Adipose tissue (tissue), 3 donors: Measurements from ENCODE around the gene DCC. TPM values are rescaled to one million over a fixed set of nuclear protein-coding genes. Genes with fewer than 3 reads are reported as not detected.

Experiments
- H3K27ac ChIP-seq: one replicate; pipeline ENCODE4 v1.5.1; 2013; ENCODE audit warnings: low read depth, low read length
- WGBS, 3 donors: extraction: QIAGEN DNeasy Blood & Tissue Kit; methylation state at CpG; one replicate each; pipeline ENCODE4 v1.1.7; 2013; 5-methylcytosine and 5-hydroxymethylcytosine counted together
- polyA plus RNA-seq, 3 donors: library from polyadenylated mRNA; stranded (reverse); fragments of 200-250 nt; gene quantifications; one replicate each; pipeline ENCODE4 v1.2.3, GENCODE V29; 2013
- donor health status: healthy with polysubstance abuse.
- donor health status: Bipolar disorder and iron deficiency.
- donor health status: healthy.

DCC gene
- polyA plus RNA-seq, 3 donors, result 0.01 to 0.13 TPM; not detected in 1

DNA sequence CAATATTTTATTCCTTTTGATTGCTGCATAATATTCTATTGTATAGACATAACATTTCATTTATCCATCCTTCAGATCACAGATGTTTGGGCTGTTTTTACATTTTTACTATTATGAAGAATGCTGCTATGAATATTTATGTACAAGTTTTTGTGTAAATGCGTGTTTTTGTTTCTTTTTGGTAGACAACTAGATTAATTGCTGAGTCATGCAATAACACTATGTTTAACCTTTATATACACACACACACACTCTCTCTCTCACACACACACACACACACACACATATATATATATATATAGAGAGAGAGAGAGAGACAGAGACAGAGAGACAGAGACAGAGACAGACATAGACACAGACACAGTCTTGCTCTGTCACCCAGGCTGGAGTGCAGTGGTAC is 926.9 kb downstream of the DCC start:
- whole genome bisulfite sequencing, 3 donors, result 87 to 92% (median 92%) methylated on average over 1 of the region's 1 CpG
- no peak overlapping the region for H3K27ac ChIP-seq

DNA sequence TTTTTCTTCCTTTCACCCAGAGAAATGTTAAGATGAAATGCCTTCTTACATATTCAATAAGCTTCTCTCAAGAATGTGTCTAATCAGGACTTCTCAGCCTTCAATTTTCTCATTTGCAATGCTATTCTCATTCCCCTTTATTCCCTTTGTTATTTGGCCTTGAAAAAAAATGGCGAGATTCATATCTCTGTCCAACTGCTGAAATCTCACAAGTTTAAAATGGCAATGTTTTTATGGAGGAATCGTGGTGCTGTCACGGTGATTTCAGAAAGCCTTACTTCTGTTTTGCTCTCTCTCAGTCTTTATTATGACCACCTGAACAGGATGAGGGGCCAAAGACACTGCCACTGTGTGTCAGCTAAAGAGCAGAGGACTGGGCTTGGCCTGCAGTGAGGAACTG is 928.5 kb downstream of the DCC start:
- WGBS, 3 donors, result 52 to 73% (median 70%) methylated on average over 3 of the region's 3 CpGs
- no peak overlapping the region for H3K27ac ChIP-seq

DNA sequence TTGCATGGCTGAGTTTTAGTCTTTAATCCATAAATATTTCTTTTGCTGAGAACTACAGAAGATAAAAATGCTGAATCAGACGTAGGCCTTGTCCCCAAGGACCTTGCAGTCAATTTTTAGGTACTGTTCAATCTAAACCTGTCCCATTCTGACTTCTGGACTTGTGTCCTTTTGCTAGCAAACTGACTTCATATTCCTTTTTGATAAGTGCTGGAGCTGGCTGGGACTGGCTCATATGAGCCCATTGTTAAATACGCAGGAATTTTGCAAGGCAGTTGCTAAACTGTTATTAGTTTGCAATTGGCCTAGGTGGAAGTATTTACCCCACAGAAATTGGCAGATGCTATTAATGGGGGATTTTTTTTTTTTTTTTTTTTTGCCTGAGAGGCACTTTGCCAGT is 941.4 kb downstream of the DCC start:
- WGBS, 3 donors, result 67 to 79% (median 75%) methylated on average over 2 of the region's 2 CpGs
- no peak overlapping the region for H3K27ac ChIP-seq

DNA sequence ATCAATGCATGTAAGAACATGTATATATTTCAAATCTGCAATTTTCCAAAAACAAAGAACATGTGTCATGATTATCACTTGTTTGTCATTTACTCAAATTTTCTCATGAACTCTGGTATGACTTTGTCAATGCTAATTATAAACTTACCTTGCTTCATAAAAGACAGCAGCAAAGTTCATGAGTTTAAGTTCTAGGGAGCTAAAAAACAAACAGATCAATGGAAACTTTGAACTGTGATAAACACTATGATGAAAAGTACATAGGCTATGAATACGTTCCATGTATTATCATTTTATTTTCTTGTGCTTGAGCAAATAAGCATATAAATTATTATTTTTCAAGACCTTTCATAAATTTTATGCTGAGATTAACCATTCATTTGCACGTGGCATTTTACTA is 943.7 kb downstream of the DCC start:
- no peak overlapping the region for H3K27ac ChIP-seq
- WGBS, 3 donors, result 57 to 74% (median 69%) methylated on average over 2 of the region's 2 CpGs

DNA sequence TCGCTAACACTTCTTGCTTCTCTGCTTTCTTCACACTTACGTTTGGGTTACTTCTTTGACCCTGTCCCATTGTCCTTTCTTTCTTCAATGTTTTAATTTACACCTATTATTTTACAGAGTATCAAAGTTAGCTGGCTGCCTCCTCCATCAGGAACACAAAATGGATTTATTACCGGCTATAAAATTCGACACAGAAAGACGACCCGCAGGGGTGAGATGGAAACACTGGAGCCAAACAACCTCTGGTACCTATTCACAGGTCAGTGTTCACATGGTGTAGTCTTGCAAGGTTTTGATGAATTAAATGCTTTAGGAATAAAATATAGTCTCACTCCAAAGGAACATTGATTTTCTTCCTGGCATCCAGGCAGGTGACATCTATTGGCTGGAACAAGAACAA is 965.5 kb downstream of the DCC start:
- H3K27ac ChIP-seq, result no peak overlapping the region
- WGBS, 3 donors, result 65 to 83% (median 83%) methylated on average over 6 of the region's 6 CpGs

DNA sequence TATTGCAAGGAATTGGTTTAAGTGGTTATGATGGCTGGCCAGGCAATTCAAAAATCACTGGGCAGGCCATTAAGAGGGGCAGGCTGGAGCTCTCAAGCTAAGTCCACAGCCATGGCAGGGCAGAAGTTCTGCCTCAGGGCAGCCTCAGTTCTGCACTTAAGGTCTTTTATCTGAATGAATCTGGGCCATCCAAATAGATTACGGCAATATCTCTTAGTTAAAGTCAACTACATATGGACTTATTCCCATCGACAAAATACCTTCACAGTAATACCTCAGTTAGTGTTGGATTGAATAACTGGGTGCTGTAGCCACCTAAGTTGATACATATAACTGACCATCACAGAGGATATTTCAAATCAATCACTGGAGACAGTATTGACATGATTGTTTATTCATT is 979.6 kb downstream of the DCC start:
- WGBS, 3 donors, result 74 to 90% (median 88%) methylated on average over 2 of the region's 2 CpGs
- no peak overlapping the region for H3K27ac ChIP-seq

DNA sequence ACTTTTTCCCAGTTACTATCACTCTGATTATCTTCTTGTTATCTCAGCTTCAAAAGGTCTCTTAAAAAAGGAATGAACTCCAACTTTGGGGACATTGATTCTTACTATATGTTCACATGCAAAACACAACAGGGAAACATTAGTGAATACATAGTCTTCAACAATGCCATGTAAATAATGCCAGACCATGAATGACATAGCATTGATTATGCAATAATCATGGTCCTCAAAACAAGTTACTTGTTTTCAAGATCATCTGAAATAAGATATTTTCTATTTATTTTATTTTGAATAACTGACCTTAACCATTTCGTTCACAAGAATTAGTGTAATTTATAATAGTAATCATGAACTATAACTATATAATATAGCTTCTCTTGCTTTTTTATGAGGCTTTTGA is 982.2 kb downstream of the DCC start:
- WGBS, 3 donors, result 58 to 76% (median 62%) methylated on average over 1 of the region's 1 CpG
- H3K27ac ChIP-seq, result no peak overlapping the region

DNA sequence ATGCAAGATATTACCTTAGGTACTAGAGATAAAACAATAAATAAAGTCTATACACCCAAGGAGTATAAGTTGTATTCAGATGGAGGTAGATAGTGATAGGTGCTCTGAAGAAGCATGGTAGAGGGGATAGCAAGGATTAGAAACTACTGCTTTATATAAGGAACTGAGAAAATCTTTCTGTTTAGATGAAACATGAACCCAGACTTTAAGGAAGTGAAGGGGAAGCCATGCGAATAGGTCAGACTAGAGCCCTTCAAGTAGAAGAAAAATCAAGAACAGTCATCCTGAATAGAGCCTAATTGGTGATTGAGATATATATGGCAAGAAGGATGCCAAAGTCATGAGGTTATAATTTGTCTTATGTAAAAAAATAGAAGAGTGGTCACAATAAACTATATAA is 984.4 kb downstream of the DCC start:
- 57 to 83% (median 75%) methylated on average over 1 of the region's 1 CpG for WGBS, 3 donors

DNA sequence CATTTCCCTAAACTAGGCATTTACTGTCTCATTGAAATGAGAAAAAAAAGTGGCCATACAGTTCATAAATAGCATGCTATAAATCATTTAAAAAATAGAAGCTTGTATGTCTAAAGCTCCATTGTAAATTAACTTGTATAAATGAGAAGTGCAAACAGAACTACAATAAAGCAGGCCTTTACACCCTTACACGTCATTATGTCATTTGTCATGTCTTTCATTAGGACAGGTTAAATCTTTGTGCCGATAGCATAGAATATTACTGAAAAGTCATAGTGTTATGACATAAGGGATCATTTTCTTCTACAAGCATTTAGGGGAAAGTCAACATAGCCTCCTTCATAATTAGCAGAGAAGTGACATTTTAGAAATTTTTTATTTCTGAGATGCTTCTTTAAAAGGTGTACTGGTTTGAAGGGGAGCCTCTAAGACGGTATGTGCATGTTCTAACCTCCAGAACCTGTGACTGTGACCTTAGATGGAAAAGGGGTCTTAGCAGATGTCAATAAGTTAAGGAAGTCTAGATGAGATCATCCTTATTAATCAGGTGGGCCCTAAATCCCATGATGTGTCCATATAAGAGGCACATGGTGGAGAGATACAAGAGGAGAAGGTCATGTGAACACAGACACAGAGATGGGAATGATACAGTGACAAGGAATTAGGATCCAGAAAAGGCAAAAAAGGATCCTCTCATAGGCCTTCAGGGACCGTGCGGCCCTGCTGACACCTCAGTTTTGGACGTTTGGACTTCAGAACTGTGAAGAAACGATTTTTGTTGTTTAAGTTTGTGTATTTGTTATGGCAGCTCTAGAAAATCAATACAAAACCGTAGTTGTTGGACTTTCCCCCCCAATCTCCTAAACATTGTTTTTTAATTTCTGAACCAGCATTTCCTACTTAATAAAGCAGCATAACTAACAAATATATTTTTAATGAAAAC is 1020.8 kb downstream of the DCC start:
- 47 to 81% (median 77%) methylated on average over 8 of the region's 8 CpGs for WGBS, 3 donors

More for the DNA sequence above, 984.4 kb downstream of the DCC start:
- no peak overlapping the region for H3K27ac ChIP-seq

DNA sequence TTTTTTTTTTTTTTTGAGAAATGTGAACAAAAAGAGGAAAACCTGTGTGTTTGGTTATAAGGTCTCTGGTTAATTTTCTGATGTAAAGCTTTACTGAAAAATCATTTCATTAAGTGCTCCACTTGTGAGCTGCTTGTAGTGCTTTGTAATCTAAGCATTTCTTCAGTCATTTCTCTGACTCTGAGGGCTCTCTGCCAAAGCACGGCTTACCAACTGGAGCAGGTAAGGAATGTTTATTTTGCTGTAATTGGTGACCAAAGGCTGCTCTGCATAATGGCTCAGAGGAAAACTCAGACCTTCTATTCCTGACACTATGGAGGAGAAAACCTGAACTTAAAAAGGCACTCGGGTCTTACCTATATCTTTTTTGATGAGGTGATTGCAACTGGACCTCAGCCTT is 1035.6 kb downstream of the DCC start:
- H3K27ac ChIP-seq, result no peak overlapping the region
- WGBS, 3 donors, result 36 to 79% (median 74%) methylated on average over 2 of the region's 2 CpGs

More for the DNA sequence above, 1020.8 kb downstream of the DCC start:
- H3K27ac ChIP-seq, result no peak overlapping the region

DNA sequence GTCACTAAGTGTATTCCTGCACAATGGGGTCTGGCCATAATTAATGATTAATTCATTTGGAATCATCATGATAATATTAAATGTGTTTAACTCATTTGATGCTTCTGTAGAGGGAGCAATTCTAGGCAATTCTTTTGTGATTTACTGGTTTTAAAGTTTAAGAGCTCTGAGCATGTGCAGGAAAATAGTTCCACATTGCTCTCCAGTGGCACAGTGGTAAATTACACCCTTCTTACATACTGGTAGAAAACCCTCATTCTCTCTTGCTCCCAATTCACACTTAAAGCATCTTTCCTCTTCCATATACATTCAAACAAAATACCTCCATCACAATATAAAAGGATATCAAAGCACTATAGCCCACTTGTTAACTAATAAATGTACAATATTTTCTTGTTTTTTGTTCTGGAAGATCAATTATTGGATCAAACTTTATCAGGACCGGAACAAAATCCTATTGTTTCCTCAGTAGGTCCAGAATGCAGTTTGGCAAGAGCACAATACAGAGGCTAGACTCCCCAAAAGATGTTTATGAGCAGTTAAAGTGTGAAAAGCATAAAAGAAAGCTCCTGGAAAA is 1040.2 kb downstream of the DCC start:
- H3K27ac ChIP-seq, result no peak overlapping the region
- 84 to 95% (median 92%) methylated on average over 1 of the region's 1 CpG for WGBS, 3 donors

DNA sequence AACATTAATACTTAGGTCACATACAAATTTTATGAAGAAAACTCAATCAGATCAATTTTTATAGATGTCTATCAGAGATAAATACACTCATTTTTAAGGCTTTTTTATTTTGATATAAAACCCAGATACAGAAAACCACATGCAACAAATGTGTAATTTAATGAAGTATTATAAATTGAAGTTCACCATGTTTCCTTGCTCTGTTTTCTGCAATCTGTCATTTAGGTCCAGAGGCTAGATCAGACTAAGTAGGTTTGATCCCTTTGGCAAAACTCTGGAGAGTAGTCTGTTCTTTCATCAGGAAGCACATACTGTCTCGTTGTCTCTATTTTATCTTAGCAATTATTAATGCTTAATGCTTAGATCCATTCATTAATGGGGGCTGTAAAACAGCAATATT is 1042.9 kb downstream of the DCC start:
- H3K27ac ChIP-seq, result no peak overlapping the region
- 42 to 53% (median 45%) methylated on average over 1 of the region's 1 CpG for WGBS, 3 donors

DNA sequence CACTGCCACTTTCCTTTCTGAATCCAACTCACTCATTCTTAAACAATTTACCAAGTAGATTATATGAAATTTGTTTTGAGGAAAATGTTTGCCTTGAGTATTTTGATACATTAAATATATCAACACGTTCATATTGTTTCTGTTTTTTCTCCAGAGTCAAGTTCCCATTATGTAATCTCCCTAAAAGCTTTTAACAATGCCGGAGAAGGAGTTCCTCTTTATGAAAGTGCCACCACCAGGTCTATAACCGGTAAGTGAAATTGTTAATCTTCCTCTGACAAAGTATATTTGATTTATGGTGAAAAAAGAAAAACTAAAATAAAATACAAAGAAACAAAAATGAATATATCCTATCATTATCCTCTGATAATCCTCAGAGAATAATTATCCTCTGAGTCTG is 1045.9 kb downstream of the DCC start:
- WGBS, 3 donors, result 35 to 65% (median 45%) methylated on average over 3 of the region's 3 CpGs

DNA sequence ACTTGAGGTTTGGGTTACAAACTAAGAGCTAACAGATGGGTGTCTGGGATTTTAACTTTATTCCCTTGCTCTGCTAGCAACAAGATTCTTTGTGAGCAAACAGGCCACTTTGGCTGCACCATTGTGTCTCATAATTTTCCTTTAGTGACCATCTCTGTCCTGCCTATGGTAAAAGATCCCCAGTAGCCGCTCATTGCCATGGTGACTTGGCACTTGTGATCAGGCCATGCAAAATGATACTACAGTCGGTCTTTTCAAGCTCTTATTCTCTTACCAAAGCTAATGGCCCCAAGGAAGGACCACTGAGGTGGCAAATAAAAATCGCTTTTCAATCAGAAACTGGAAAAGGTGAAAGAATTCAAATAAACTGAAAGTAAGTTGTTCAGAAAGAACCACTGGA is 1047.6 kb downstream of the DCC start:
- WGBS, 3 donors, result 59 to 79% (median 72%) methylated on average over 3 of the region's 3 CpGs
- no peak overlapping the region for H3K27ac ChIP-seq

More for the DNA sequence above, 1045.9 kb downstream of the DCC start:
- H3K27ac ChIP-seq, result no peak overlapping the region

DNA sequence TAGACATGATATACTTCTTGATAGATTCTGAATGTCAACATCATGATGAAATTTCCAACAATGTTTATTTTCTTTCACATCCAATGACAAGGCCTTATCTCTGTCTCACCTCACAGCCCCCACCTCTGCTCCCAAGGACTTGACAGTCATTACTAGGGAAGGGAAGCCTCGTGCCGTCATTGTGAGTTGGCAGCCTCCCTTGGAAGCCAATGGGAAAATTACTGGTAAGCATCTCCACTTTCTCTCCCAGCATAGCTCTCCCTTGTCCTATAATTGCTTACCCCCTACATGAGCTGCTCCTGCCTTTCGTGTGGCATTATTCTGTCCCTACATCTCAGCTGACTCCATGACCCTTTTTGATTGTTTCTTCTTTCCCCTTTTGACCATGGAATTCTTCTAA is 1062.7 kb downstream of the DCC start:
- no peak overlapping the region for H3K27ac ChIP-seq
- 63 to 87% (median 79%) methylated on average over 3 of the region's 3 CpGs for WGBS, 3 donors

DNA sequence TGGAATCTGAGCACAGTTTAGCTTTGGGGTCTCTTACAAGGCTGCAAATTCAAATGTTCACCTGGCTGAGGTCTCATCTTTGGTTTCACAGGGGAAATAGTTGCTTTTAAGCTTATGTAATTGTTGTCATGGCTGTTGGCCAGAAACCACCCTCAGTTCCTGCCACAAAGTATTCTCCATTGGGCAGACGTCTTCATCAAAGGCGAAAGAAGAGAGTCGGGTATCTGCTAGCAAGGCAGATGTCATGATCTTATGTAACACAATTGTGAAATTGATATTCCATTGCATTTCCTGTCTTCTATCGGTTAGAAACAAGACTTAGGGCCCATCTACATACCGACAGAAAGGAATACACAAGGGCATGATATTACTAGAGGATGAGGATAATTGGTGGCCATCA is 1068.3 kb downstream of the DCC start:
- no peak overlapping the region for H3K27ac ChIP-seq
- 72 to 83% (median 73%) methylated on average over 5 of the region's 5 CpGs for WGBS, 3 donors

DNA sequence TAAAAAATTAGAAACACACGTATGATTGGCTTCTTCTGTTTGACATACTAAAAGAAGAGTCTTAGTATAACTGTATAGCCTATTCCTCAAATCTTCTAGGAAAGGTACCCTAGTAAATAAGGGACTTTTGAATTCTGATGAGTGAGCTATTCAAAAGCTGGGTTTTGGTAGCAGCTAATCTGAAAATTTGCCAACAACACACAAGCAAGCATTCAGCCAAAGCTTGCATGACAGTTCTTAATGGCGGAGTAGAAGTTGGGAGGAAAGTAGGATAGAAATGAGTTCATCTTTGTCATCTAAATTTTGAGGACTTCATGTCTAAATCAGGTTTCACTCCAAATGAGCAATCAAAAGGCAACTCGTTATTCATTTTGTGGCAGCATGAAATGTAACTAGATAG is 1071.5 kb downstream of the DCC start:
- 56 to 71% (median 69%) methylated on average over 3 of the region's 3 CpGs for WGBS, 3 donors
- H3K27ac ChIP-seq, result no peak overlapping the region

DNA sequence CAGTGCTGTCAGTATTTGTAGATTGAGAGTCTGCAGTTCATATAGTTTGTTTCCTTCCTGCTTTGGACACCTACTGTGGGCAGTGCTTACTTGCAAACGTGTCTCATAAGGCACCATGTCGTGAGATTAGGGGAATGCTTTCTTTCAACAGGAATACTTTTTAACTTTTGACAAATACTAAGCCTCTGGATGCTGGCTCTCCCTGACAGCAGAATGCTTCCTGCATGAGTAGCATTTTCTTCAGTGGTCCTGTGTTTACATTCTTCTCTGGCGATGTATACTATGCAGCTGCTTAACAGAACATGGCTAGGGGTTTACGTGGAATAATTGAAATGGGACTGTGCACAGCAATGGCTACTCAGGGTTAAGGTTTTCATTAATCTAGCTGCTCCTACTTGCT is 1077.0 kb downstream of the DCC start:
- WGBS, 3 donors, result 18 to 33% (median 32%) methylated on average over 4 of the region's 4 CpGs
- no peak overlapping the region for H3K27ac ChIP-seq

DNA sequence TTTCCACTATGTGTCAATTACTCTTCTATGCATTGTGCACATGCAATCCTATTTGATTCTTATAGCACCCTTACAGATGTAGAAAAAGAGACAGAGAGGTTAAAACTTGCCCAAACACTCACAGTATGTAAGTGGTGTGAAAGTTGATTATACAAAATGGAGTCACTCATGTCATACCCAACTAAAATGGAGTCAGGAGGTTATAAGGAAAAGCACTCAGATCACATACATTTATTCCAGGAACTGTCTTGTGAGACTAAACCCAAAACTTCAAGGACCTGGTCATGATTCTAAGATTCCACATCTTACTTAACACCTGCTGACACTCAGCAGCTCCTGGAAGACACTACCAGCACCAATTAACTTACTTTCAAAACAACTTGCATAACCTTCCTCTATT is 1081.9 kb downstream of the DCC start:
- no peak overlapping the region for H3K27ac ChIP-seq

DNA sequence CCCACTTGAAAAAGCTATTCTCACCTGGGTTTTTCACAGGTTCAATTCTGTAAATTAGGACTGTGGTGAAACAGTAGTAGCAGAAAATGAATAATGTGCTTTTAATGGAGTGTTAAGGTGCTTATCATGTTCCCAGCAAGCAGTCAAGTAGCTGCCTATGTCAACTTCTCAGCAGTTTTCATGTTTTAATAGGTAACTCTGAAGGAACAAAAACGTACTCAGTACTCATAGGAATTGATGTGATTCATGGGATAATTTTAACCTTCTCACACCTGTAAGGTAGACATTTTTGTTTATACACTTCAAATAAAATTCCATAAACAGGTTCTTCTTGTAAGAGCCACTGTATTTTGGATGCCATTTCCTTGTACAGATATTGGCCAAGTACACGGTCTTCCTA is 1082.9 kb downstream of the DCC start:
- WGBS, 3 donors, result 38 to 69% (median 51%) methylated on average over 2 of the region's 2 CpGs
- no peak overlapping the region for H3K27ac ChIP-seq
